ENCODE data around the gene ANKRD55.

ANKRD55 gene

GRCh38 chr5:56108246-56108645, 124.9 kb downstream of the ANKRD55 start:
- H3K4me1 ChIP-seq (ENCODE audit: low read length) = peaks cover 18% of the 10 kb centered on the region
- no peak overlapping the region for H2AFZ ChIP-seq (ENCODE audit: low read length)
- no peaks in the 10 kb centered on the region for H3K27me3 ChIP-seq (replicated peaks; ENCODE audit: insufficient read depth, low read length)
- TF ChIP-seq EZH2phosphoT487 (IDR thresholded peaks at IDR 0.05; ENCODE audit: low read length) (no peak), EZH2 (optimal IDR thresholded peaks at IDR 0.05; ENCODE audit: low read depth, low read length) (no peak), CTCF (IDR thresholded peaks at IDR 0.05; ENCODE audit: low read length) (no peak)
- H3K27ac ChIP-seq (ENCODE audit: low read length) = no peak overlapping the region
- peaks cover 11% of the 10 kb centered on the region for H3F3A ChIP-seq (ENCODE audit: insufficient read depth, low read length)
- no peak for DNase-seq
- no peak overlapping the region for H3K4me2 ChIP-seq (ENCODE audit: low read depth, low read length)
- H3K9ac ChIP-seq (ENCODE audit: low read length) = no peak overlapping the region
- H3K9me2 ChIP-seq (replicated peaks; ENCODE audit: insufficient read depth, low read length) = no peaks in the 10 kb centered on the region
- H3K9me3 ChIP-seq (replicated peaks; ENCODE audit: insufficient read depth, low read length) = no peaks in the 10 kb centered on the region
- no peaks in the 10 kb centered on the region for H3K79me2 ChIP-seq (ENCODE audit: low read length)
- H4K20me1 ChIP-seq (ENCODE audit: insufficient read depth, low read length) = no peaks in the 10 kb centered on the region
- no peak overlapping the region for H3K4me3 ChIP-seq (ENCODE audit: low read length)
- H3K36me3 ChIP-seq (replicated peaks; ENCODE audit: insufficient read depth, low read length) = no peaks in the 10 kb centered on the region

GRCh38 chr5:56106837-56107236, 126.3 kb downstream of the ANKRD55 start:
- no peak for TF ChIP-seq CTCF (IDR thresholded peaks at IDR 0.05; ENCODE audit: low read length)
- TF ChIP-seq EZH2phosphoT487 (IDR thresholded peaks at IDR 0.05; ENCODE audit: low read length) = no peak
- no peak for TF ChIP-seq EZH2 (optimal IDR thresholded peaks at IDR 0.05; ENCODE audit: low read depth, low read length)
- Histone ChIP-seq H3K9me3 (replicated peaks; ENCODE audit: insufficient read depth, low read length) (no peaks in the 10 kb centered on the region), H3F3A (ENCODE audit: insufficient read depth, low read length) (peaks cover 11% of the 10 kb centered on the region), H3K9ac (ENCODE audit: low read length) (no peak overlapping the region), H3K4me2 (ENCODE audit: low read depth, low read length) (no peak overlapping the region), H2AFZ (ENCODE audit: low read length) (no peak overlapping the region), H3K27me3 (replicated peaks; ENCODE audit: insufficient read depth, low read length) (no peaks in the 10 kb centered on the region), H3K4me3 (ENCODE audit: low read length) (no peak overlapping the region), H3K9me2 (replicated peaks; ENCODE audit: insufficient read depth, low read length) (no peaks in the 10 kb centered on the region), H3K27ac (ENCODE audit: low read length) (no peak overlapping the region), H4K20me1 (ENCODE audit: insufficient read depth, low read length) (no peaks in the 10 kb centered on the region), H3K36me3 (replicated peaks; ENCODE audit: insufficient read depth, low read length) (no peaks in the 10 kb centered on the region), H3K79me2 (ENCODE audit: low read length) (no peaks in the 10 kb centered on the region), H3K4me1 (ENCODE audit: low read length) (peaks cover 18% of the 10 kb centered on the region)
- DNase-seq = no peak

- H3K27ac ChIP-seq (ENCODE audit: low read length) = peak overlapping the region; percentile 85
- no peaks in the 10 kb centered on the region for H3K79me2 ChIP-seq (ENCODE audit: low read length)
- peak overlapping the region; percentile 40 for H3K4me3 ChIP-seq (ENCODE audit: low read length)
- no peak for TF ChIP-seq CTCF (IDR thresholded peaks at IDR 0.05; ENCODE audit: low read length)
- no peak for TF ChIP-seq EZH2 (optimal IDR thresholded peaks at IDR 0.05; ENCODE audit: low read depth, low read length)
- no peak for TF ChIP-seq EZH2phosphoT487 (IDR thresholded peaks at IDR 0.05; ENCODE audit: low read length)
- peaks cover 25% of the 10 kb centered on the region for H3K4me1 ChIP-seq (ENCODE audit: low read length)
- peaks cover 11% of the 10 kb centered on the region for H3F3A ChIP-seq (ENCODE audit: insufficient read depth, low read length)
- H3K9me3 ChIP-seq (replicated peaks; ENCODE audit: insufficient read depth, low read length) = no peaks in the 10 kb centered on the region
- no peaks in the 10 kb centered on the region for H3K36me3 ChIP-seq (replicated peaks; ENCODE audit: insufficient read depth, low read length)
- peak overlapping the region; percentile 80 for H3K4me2 ChIP-seq (ENCODE audit: low read depth, low read length)
- no peaks in the 10 kb centered on the region for H3K27me3 ChIP-seq (replicated peaks; ENCODE audit: insufficient read depth, low read length)
- peak; percentile 79 for DNase-seq
- H3K9me2 ChIP-seq (replicated peaks; ENCODE audit: insufficient read depth, low read length) = no peaks in the 10 kb centered on the region
- H2AFZ ChIP-seq (ENCODE audit: low read length) = peak overlapping the region; percentile 68
- peak overlapping the region; percentile 41 for H3K9ac ChIP-seq (ENCODE audit: low read length)
- H4K20me1 ChIP-seq (ENCODE audit: insufficient read depth, low read length) = no peaks in the 10 kb centered on the region
These were observed 127.4 kb downstream of the ANKRD55 start for GRCh38 chr5:56105511-56106291.
